Daoy (cell line): Measurements from ENCODE around the gene NACAD. TPM values are rescaled to one million over a fixed set of nuclear protein-coding genes. Genes with fewer than 3 reads are reported as not detected.

Source experiments
- total RNA-seq: library from RNA; depleted of rRNA; stranded (reverse); fragments of >200 nt; shearing (Covaris generic); gene quantifications from 2 replicates; pipeline ENCODE4 v1.2.3, GENCODE V29; 2014; rRNA removed

The NACAD gene
- total RNA-seq, 1 experiment from 2014 or later, result 1.6 TPM

Other genes with a start within 250 kb of the NACAD start
- gene H2AZ2, start 240.9 kb downstream of the NACAD start, total RNA-seq, result 591 and 679 TPM in 2 replicates
- gene PURB, start 203.4 kb downstream of the NACAD start, total RNA-seq, result 32.7 and 42.3 TPM in 2 replicates
- 0.06 and 0.34 TPM in 2 replicates for gene MYO1G, start 110.0 kb downstream of the NACAD start, total RNA-seq
- 67.6 and 68.8 TPM in 2 replicates for gene CCM2, start 88.8 kb downstream of the NACAD start, total RNA-seq
- gene TBRG4, start 22.7 kb upstream of the NACAD start, total RNA-seq, result 194 and 211 TPM in 2 replicates
- gene RAMP3, start 68.8 kb upstream of the NACAD start, total RNA-seq, result not detected in 2 replicates